HG02759 (cell line): ENCODE data around the gene LRRC26.

Experiments used
- ATAC-seq: cut with Tn5 transposase; IDR thresholded peaks from one replicate; pipeline ENCODE4 v1.9.1; 2021; ENCODE audit warnings: mild to moderate bottlenecking, moderate library complexity; ENCODE audit not compliant: unreplicated experiment

LRRC26 gene

GRCh38 chr9:137169896-137170358, at the start of gene LRRC26:
LRRC26 (minus strand) TSS chr9:137170051; CDS start chr9:137169943, 108 bp downstream.
- no peak for ATAC-seq

- no peak for ATAC-seq
Measured at GRCh38 chr9:137218754-137219271, 49.0 kb upstream of the LRRC26 start.

- ATAC-seq, result no peak
Measured at GRCh38 chr9:137218212-137218753, 48.4 kb upstream of the LRRC26 start.

GRCh38 chr9:137217276-137218211, 47.7 kb upstream of the LRRC26 start:
- ATAC-seq, result no peak

GRCh38 chr9:137216188-137216965, 46.5 kb upstream of the LRRC26 start:
- no peak for ATAC-seq

GRCh38 chr9:137215196-137215986, 45.5 kb upstream of the LRRC26 start:
- no peak for ATAC-seq

- ATAC-seq, result no peak
Measured at GRCh38 chr9:137214620-137215019, 44.8 kb upstream of the LRRC26 start.

- ATAC-seq, result no peak
Measured at GRCh38 chr9:137213160-137214060, 43.6 kb upstream of the LRRC26 start.

- ATAC-seq, result no peak
Measured at GRCh38 chr9:137212520-137212919, 42.7 kb upstream of the LRRC26 start.

GRCh38 chr9:137211532-137211931, 41.7 kb upstream of the LRRC26 start:
- no peak for ATAC-seq

GRCh38 chr9:137206602-137207001, 36.8 kb upstream of the LRRC26 start:
- ATAC-seq, result no peak

- ATAC-seq, result peak; percentile 50
Measured at GRCh38 chr9:137205126-137206069, 35.5 kb upstream of the LRRC26 start, which contains the start of the genes NDOR1 and TMEM203. NDOR1 (plus strand) TSS chr9:137205700; CDS start chr9:137205778, 78 bp downstream. TMEM203 (minus strand) TSS chr9:137205648; CDS start chr9:137205414, 234 bp downstream.

GRCh38 chr9:137204731-137205125, 34.9 kb upstream of the LRRC26 start:
- ATAC-seq, result no peak

GRCh38 chr9:137202966-137203365, 33.1 kb upstream of the LRRC26 start:
- ATAC-seq, result no peak

- no peak for ATAC-seq
Measured at GRCh38 chr9:137201205-137201868, 31.5 kb upstream of the LRRC26 start.

- peak; percentile 89 for ATAC-seq
Measured at GRCh38 chr9:137200311-137201204, 30.7 kb upstream of the LRRC26 start, which contains the start of gene TPRN. TPRN (minus strand) TSS chr9:137200741; CDS start chr9:137200711, 30 bp downstream.
